CD4-positive, CD25-positive, alpha-beta regulatory T cell (primary cell): Measurements from ENCODE around the gene CC2D2A. TPM values are rescaled to one million over a fixed set of nuclear protein-coding genes. Genes with fewer than 3 reads are reported as not detected.

Experiments used
- ATAC-seq, 2 donors: fragments of 150-1000 bp; cut with Tn5 transposase; one replicate each; pipeline ENCODE4 v1.10.0; 2021; ENCODE audit warnings: low read depth in 2 of 2, moderate number of reproducible peaks in 2 of 2, moderate library complexity in 1 of 2
- DNase-seq, 3 donors: peaks; one replicate each; pipeline versions ENCODE4 v3.0.0 to v3.0.0-alpha.2; 2012 to 2022; ENCODE audit warnings: mixed read lengths in 1 of 3
- H3K27ac ChIP-seq: one replicate; pipeline ENCODE4 v1.7.0; 2013; ENCODE audit warnings: mild to moderate bottlenecking, low read length; ENCODE audit not compliant: insufficient read depth, poor library complexity, severe bottlenecking
- H3K27me3 ChIP-seq: one replicate; pipeline ENCODE4 v1.7.0; 2013; ENCODE audit warnings: low read length; ENCODE audit not compliant: control insufficient read depth, insufficient read depth
- H3K36me3 ChIP-seq: one replicate; pipeline ENCODE4 v1.7.0; 2013; ENCODE audit warnings: mild to moderate bottlenecking, low read length, moderate library complexity; ENCODE audit not compliant: control insufficient read depth, insufficient read depth
- H3K4me1 ChIP-seq: 2 replicates; pipeline ENCODE4 v1.7.0; 2013; ENCODE audit warnings: mild to moderate bottlenecking, low read length; ENCODE audit not compliant: insufficient read depth, control insufficient read depth, poor library complexity, severe bottlenecking
- H3K4me3 ChIP-seq: one replicate; pipeline ENCODE4 v1.7.0; 2013; ENCODE audit warnings: low read depth, mild to moderate bottlenecking, low read length, moderate library complexity
- H3K9me3 ChIP-seq, 2 experiments: 1 replicate in 1 of 2; 2 replicates in 1 of 2; pipeline ENCODE4 v1.7.0; 2013; ENCODE audit warnings: low read length in 2 of 2, mild to moderate bottlenecking in 1 of 2, moderate library complexity in 1 of 2; ENCODE audit not compliant: control insufficient read depth in 2 of 2
- H3K27ac Mint-ChIP-seq, 3 donors: one replicate each; pipeline ENCODE4 v1.8.0; 2020 to 2022; ENCODE audit warnings: mild to moderate bottlenecking in 3 of 3, mixed read lengths in 3 of 3, moderate library complexity in 2 of 3
- H3K27me3 Mint-ChIP-seq: one replicate; pipeline ENCODE4 v1.8.0; 2022; ENCODE audit warnings: mild to moderate bottlenecking, mixed read lengths
- H3K36me3 Mint-ChIP-seq: one replicate; pipeline ENCODE4 v1.8.0; 2020; ENCODE audit warnings: mixed read lengths
- H3K4me1 Mint-ChIP-seq, 4 donors: one replicate each; pipeline ENCODE4 v1.8.0; 2020 to 2022; ENCODE audit warnings: mixed read lengths in 4 of 4, mild to moderate bottlenecking in 1 of 4
- H3K4me3 Mint-ChIP-seq, 4 donors: one replicate each; pipeline ENCODE4 v1.8.0; 2020 to 2022; ENCODE audit warnings: mild to moderate bottlenecking in 4 of 4, mixed read lengths in 4 of 4, moderate library complexity in 3 of 4
- H3K9me3 Mint-ChIP-seq, 7 donors: one replicate each; pipeline ENCODE4 v1.8.0; 2020 to 2022; ENCODE audit warnings: mixed read lengths in 7 of 7, mild to moderate bottlenecking in 3 of 7, moderate library complexity in 2 of 7
- polyA plus RNA-seq, 4 donors: library from polyadenylated mRNA; unstranded; fragments of 300-500 nt; fragmentation: Illumina TruSeq; gene quantifications; one replicate each; pipeline ENCODE4 v1.2.3, GENCODE V29; 2021
- total RNA-seq: library from RNA; stranded (reverse); gene quantifications from one replicate; pipeline ENCODE4 v1.2.3, GENCODE V29; 2022

Gene CC2D2A
- total and polyA plus RNA-seq, 5 donors from 2014 or later: 0.09 to 0.64 (median 0.50) TPM; not detected in 1

DNA sequence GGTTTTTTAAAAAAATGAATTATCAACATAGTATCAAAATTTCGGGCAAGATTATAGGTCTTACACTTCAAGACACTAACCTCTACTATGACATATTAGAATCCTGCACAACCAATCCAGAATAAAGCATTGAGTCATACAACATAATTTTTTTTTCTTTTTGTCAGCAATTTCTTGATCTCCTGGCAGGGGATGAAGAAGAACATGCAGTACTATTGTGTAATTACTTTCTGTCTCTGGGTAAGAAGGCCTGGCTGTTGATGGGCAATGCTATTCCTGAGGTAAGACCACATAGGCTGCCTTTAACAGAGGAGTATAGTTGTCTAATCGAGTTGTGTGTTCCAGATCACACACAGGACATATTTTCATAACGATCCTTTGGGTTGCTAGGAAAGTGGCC, 118.0 kb downstream of the CC2D2A start:
- Mint-ChIP-seq H3K9me3 (no peaks in the 10 kb centered on the region), H3K36me3 (peaks cover 6% of the 10 kb centered on the region), H3K27ac (no peak overlapping the region), H3K4me3 (no peak overlapping the region), H3K27me3 (no peaks in the 10 kb centered on the region), H3K4me1 (peaks cover 0 to 7% (median 0%) of the 10 kb centered on the region in 4 donors)
- no peaks in the 10 kb centered on the region for H3K9me3 ChIP-seq
- no peaks in the 10 kb centered on the region for H3K36me3 ChIP-seq
- H3K27me3 ChIP-seq: no peaks in the 10 kb centered on the region
- no peak overlapping the region for H3K27ac ChIP-seq
- DNase-seq (no peak), ATAC-seq (no peak)
- no peak overlapping the region for H3K4me3 ChIP-seq
- H3K4me1 ChIP-seq: no peaks in the 10 kb centered on the region

DNA sequence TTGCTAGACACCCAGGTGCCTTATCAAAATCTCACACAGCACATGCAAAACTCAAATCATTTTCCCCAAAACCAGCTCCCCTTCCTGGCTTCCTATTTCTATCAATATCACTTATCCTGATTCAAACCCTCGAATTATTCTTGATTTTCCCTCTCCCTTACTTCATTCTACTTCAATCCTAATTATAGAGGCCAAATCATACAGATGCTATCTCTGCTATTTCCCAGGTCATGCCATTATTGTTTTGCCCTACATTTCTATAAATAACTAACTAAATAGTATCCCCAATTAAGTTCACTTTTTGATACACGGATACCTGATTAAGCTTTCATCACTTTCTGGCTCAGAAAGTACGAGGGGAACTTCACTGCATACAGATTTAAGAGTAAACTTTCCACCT, 123.1 kb downstream of the CC2D2A start:
- Histone ChIP-seq H3K27ac (no peak overlapping the region), H3K27me3 (no peaks in the 10 kb centered on the region), H3K4me3 (no peak overlapping the region), H3K9me3 (no peaks in the 10 kb centered on the region), H3K4me1 (no peaks in the 10 kb centered on the region), H3K36me3 (no peaks in the 10 kb centered on the region)
- no peak overlapping the region for H3K27ac Mint-ChIP-seq
- DNase-seq (no peak), ATAC-seq (no peak)
- H3K4me1 Mint-ChIP-seq: no peaks in the 10 kb centered on the region
- H3K4me3 Mint-ChIP-seq: no peak overlapping the region
- peaks cover 7% of the 10 kb centered on the region for H3K36me3 Mint-ChIP-seq
- no peaks in the 10 kb centered on the region for H3K27me3 Mint-ChIP-seq
- H3K9me3 Mint-ChIP-seq: no peaks in the 10 kb centered on the region

DNA sequence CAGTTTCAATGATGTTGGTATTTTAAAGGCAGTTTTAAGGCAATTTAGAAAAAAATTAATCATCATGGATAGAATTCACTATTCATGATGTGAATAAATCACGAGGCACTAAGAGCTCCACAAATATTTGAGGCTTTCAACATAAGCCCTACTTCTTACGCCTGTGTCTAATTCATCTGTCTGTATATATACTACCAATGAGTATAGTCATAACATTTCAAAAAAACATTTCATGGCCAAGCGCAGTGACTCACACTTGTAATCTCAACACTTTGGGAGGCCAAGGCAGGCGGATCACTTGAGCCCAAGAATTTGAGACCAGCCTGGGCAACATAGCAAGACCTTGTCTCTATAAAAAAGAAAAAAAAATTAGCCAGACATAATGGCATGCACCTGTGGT, 129.0 kb downstream of the CC2D2A start:
- Mint-ChIP-seq H3K9me3 (no peaks in the 10 kb centered on the region), H3K27ac (no peak overlapping the region), H3K4me3 (no peak overlapping the region), H3K36me3 (peaks cover 36% of the 10 kb centered on the region), H3K4me1 (peaks cover 0 to 3% (median under 1%) of the 10 kb centered on the region in 4 donors), H3K27me3 (no peaks in the 10 kb centered on the region)
- DNase-seq (no peak), ATAC-seq (no peak)
- H3K27me3 ChIP-seq: no peaks in the 10 kb centered on the region
- no peaks in the 10 kb centered on the region for H3K4me1 ChIP-seq
- no peaks in the 10 kb centered on the region for H3K9me3 ChIP-seq
- peaks cover 4% of the 10 kb centered on the region for H3K36me3 ChIP-seq
- no peak overlapping the region for H3K4me3 ChIP-seq
- no peak overlapping the region for H3K27ac ChIP-seq

DNA sequence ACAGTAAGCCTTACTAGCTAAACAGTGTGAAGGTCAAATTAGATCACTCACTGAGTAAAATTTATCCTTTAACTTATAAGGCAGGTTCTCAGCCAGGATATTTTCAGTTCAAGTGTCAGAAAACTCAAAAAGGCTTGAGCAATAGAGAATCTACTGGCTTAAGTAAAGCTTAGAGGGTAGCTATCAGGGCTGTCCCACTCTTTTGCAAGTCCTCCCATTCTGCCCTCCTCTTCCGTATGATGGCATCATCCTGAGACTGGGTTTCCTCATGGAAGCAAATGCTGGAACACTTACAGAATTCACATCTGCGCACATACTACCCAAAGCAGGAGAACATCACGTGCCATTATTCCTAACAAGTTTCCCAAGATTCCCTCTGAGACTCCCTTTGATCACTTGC, 130.5 kb downstream of the CC2D2A start:
- Mint-ChIP-seq H3K27ac (no peak overlapping the region), H3K4me1 (peaks cover 0 to 3% (median under 1%) of the 10 kb centered on the region in 4 donors), H3K27me3 (no peaks in the 10 kb centered on the region), H3K9me3 (no peaks in the 10 kb centered on the region), H3K36me3 (peaks cover 48% of the 10 kb centered on the region), H3K4me3 (no peak overlapping the region)
- no peaks in the 10 kb centered on the region for H3K4me1 ChIP-seq
- no peaks in the 10 kb centered on the region for H3K27me3 ChIP-seq
- peaks cover 11% of the 10 kb centered on the region for H3K36me3 ChIP-seq
- H3K9me3 ChIP-seq: no peaks in the 10 kb centered on the region
- H3K4me3 ChIP-seq: no peak overlapping the region
- H3K27ac ChIP-seq: no peak overlapping the region
- DNase-seq (no peak), ATAC-seq (no peak)

DNA sequence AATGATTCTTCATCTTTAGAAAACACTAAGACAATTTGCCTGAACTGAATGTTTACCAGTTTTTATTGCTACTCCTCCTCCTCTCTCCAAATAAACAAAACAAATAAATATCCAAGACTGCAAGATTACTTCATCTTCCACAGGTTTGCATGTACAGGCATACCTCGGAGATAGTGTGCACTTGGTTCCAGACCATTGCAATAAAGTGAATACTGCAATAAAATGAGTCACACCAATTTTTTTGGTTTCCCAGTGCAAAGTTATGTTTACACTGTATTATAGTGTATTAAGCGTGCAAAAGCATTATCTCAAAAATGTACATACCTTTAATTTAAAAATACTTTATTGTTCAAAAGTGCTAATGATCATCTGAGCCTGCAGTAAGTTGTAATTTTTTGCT, 132.2 kb downstream of the CC2D2A start:
- no peaks in the 10 kb centered on the region for H3K9me3 ChIP-seq
- H3K4me3 Mint-ChIP-seq: no peak overlapping the region
- H3K4me1 ChIP-seq: no peaks in the 10 kb centered on the region
- H3K36me3 ChIP-seq: peaks cover 16% of the 10 kb centered on the region
- H3K27ac ChIP-seq: no peak overlapping the region
- H3K4me3 ChIP-seq: no peak overlapping the region
- H3K27me3 Mint-ChIP-seq: no peaks in the 10 kb centered on the region
- no peaks in the 10 kb centered on the region for H3K27me3 ChIP-seq
- no peak for DNase-seq
- H3K4me1 Mint-ChIP-seq: peaks cover 0 to 7% (median under 1%) of the 10 kb centered on the region in 4 donors
- no peaks in the 10 kb centered on the region for H3K9me3 Mint-ChIP-seq
- no peak for ATAC-seq
- peaks cover 50% of the 10 kb centered on the region for H3K36me3 Mint-ChIP-seq
- H3K27ac Mint-ChIP-seq: no peak overlapping the region

DNA sequence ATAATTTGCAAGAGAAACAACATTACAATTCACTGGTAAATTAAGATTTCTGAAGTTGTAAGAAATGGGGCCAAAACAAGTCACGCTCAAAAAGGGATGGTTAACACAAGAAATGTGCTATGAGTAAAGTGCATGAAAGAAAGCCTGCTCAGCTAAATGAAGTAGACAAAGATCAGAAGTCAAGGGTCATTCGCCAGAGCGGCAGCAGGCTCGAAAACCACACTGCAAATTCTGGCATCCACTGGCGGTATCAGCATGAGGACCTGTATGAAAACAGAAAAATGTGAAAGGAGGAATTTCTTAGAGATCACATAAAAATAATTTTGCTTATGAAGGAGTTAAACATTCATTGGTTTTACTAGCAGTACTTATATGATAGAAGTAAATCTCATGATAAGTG, 135.9 kb downstream of the CC2D2A start:
- no peaks in the 10 kb centered on the region for H3K9me3 ChIP-seq
- Mint-ChIP-seq H3K4me3 (no peak overlapping the region), H3K9me3 (no peaks in the 10 kb centered on the region), H3K27me3 (no peaks in the 10 kb centered on the region), H3K27ac (no peak overlapping the region), H3K36me3 (peaks cover 56% of the 10 kb centered on the region), H3K4me1 (peaks cover 6 to 20% (median 9%) of the 10 kb centered on the region in 4 donors)
- DNase-seq (no peak), ATAC-seq (no peak)
- H3K27ac ChIP-seq: no peak overlapping the region
- H3K4me1 ChIP-seq: no peaks in the 10 kb centered on the region
- H3K4me3 ChIP-seq: no peak overlapping the region
- peaks cover 22% of the 10 kb centered on the region for H3K36me3 ChIP-seq
- H3K27me3 ChIP-seq: no peaks in the 10 kb centered on the region

DNA sequence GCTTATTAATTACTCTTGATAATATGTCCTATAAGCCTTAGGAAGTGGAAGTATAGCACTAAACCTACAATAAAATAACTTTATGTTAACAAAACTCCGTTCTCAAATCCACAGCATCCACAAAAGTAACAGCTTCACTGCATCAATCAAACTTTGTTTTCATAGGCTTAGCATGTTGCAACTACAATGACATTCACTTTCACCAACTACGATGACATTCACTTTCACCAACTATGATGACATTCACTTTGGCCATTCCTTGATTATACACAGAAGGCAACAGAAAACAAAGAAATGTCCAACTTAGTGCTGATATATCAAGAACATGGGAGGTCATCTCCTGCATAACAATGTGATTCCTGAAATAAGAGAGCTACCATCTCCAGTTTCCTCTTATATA, 141.2 kb downstream of the CC2D2A start:
- no peak for ATAC-seq
- Mint-ChIP-seq H3K27ac (peak overlapping the region in 1 of 3 donors; percentile 30), H3K36me3 (peaks cover 40% of the 10 kb centered on the region), H3K27me3 (no peaks in the 10 kb centered on the region), H3K4me3 (no peak overlapping the region), H3K4me1 (peaks cover 20 to 30% (median 23%) of the 10 kb centered on the region in 4 donors), H3K9me3 (peaks cover 0 to 2% (median 0%) of the 10 kb centered on the region in 7 donors)
- Histone ChIP-seq H3K27ac (no peak overlapping the region), H3K27me3 (no peaks in the 10 kb centered on the region), H3K4me1 (no peaks in the 10 kb centered on the region), H3K9me3 (no peaks in the 10 kb centered on the region), H3K4me3 (no peak overlapping the region), H3K36me3 (peaks cover 23% of the 10 kb centered on the region)
- DNase-seq: no peak

DNA sequence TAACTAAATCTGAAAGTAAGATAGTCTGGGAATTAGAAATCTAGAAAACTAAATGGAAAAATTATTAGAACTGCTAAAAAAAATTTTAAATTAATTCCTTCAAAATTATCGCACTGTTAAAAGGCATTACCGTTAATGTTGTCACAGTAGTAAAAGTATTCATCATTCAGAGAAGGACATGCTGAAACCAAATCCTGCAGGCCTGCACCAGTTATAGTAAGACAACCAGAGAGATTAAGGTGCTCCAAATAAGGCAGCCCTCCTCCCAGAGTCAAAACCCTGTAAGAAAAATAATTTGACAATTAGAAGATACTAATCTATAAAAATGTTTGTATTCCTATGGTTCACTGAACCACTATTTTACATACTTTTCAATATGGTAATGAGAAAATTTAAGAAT, 142.5 kb downstream of the CC2D2A start:
- Mint-ChIP-seq H3K36me3 (peaks cover 49% of the 10 kb centered on the region), H3K27me3 (no peaks in the 10 kb centered on the region), H3K4me1 (peaks cover 23 to 32% (median 28%) of the 10 kb centered on the region in 4 donors), H3K9me3 (peaks cover 0 to 2% (median 0%) of the 10 kb centered on the region in 7 donors), H3K4me3 (no peak overlapping the region), H3K27ac (no peak overlapping the region)
- no peaks in the 10 kb centered on the region for H3K27me3 ChIP-seq
- H3K36me3 ChIP-seq: peaks cover 23% of the 10 kb centered on the region
- DNase-seq (no peak), ATAC-seq (no peak)
- no peaks in the 10 kb centered on the region for H3K4me1 ChIP-seq
- no peak overlapping the region for H3K27ac ChIP-seq
- no peaks in the 10 kb centered on the region for H3K9me3 ChIP-seq
- H3K4me3 ChIP-seq: no peak overlapping the region
